ENCODE results near the gene MICALL2.

Gene MICALL2

DNA sequence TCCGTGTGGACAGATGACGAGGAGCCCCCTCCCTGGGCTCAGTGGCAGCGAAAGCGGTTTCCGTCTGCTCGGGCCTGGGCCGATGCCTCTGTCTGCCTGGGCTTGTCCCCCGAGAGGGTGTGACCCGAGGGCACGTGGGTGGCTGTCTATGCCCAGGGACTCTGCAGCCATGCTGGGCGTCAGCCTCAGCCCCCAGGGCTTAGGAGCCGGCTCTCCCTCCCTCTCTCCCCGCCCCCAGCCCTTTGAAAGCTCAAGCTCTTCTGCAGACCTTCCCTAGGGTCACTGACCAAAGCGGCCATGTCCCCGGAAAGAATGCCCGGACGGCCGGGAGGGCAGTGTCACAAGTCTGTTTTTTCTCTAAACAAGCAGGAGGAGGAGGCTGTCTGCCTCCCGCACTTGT is 7.1 kb downstream of the MICALL2 start:
- Histone ChIP-seq H3K27me3 (replicated peaks) (no peaks in the 10 kb centered on the region), H3K4me3 (ENCODE audit: low read depth, low read length) (no peak overlapping the region), H3K27ac (no peak overlapping the region), H3K36me3 (replicated peaks) (peaks cover 12% of the 10 kb centered on the region)
- TF ChIP-seq, protein P1, sequence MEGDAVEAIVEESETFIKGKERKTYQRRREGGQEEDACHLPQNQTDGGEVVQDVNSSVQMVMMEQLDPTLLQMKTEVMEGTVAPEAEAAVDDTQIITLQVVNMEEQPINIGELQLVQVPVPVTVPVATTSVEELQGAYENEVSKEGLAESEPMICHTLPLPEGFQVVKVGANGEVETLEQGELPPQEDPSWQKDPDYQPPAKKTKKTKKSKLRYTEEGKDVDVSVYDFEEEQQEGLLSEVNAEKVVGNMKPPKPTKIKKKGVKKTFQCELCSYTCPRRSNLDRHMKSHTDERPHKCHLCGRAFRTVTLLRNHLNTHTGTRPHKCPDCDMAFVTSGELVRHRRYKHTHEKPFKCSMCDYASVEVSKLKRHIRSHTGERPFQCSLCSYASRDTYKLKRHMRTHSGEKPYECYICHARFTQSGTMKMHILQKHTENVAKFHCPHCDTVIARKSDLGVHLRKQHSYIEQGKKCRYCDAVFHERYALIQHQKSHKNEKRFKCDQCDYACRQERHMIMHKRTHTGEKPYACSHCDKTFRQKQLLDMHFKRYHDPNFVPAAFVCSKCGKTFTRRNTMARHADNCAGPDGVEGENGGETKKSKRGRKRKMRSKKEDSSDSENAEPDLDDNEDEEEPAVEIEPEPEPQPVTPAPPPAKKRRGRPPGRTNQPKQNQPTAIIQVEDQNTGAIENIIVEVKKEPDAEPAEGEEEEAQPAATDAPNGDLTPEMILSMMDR (IDR thresholded peaks at IDR 0.05; ENCODE audit: low read depth, low read length, missing control alignments): no peak
- no peak for DNase-seq
- in situ Hi-C loops (cut with HindIII; ENCODE audit: low pct_ligation_motif_present, low sequenced_read_pairs): no loop called here

DNA sequence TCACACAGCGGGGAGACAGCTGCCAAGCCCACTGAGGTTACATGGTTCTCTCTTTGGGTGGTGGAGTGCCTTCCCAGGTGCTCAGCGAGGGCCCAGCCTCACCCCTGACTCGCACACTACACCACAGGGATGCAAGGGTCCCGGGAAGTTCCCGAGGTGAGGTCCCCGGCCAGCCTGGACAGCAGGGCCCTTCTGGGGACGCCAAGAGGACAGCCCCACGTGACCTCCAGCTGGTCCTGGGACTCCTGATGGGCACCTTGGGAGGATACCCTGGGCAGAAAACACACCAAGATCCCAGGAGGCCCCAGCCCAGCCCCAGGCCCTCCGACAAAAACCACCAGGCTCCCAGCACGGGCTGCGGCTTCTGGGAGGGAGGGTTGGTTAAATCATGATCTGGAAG is 8.3 kb downstream of the MICALL2 start:
- Histone ChIP-seq H3K4me3 (ENCODE audit: low read depth, low read length) (no peak overlapping the region), H3K27ac (no peak overlapping the region), H3K27me3 (replicated peaks) (no peaks in the 10 kb centered on the region), H3K36me3 (replicated peaks) (peaks cover 12% of the 10 kb centered on the region)
- in situ Hi-C loops (cut with HindIII; ENCODE audit: low pct_ligation_motif_present, low sequenced_read_pairs): no loop called here
- DNase-seq: no peak
- TF ChIP-seq, protein P1 (IDR thresholded peaks at IDR 0.05; ENCODE audit: low read depth, low read length, missing control alignments): no peak

DNA sequence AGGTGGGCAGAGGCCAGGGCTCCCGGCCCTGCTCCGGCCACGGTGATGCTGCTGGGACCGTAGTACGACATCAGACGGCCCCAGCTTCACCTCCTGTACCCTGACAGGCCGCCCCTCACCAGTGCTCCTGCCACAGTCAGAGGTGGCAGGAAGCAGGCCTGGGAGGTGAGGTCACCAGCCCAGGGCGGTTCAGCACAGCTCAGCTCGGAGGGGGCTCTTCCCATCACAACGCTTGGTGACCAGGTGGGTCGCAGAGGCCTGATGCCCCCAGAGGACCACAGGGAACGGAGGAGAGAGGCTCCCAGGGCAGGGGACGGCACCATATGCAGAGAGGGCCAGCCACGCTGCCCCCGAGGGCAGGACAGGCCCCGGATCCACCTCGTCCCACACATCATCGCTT is 8.8 kb downstream of the MICALL2 start:
- Histone ChIP-seq H3K27me3 (replicated peaks) (no peaks in the 10 kb centered on the region), H3K4me3 (ENCODE audit: low read depth, low read length) (no peak overlapping the region), H3K27ac (no peak overlapping the region), H3K36me3 (replicated peaks) (peaks cover 12% of the 10 kb centered on the region)
- in situ Hi-C loops (cut with HindIII; ENCODE audit: low pct_ligation_motif_present, low sequenced_read_pairs): no loop called here
- no peak for DNase-seq
- TF ChIP-seq, protein P1 (IDR thresholded peaks at IDR 0.05; ENCODE audit: low read depth, low read length, missing control alignments): no peak

DNA sequence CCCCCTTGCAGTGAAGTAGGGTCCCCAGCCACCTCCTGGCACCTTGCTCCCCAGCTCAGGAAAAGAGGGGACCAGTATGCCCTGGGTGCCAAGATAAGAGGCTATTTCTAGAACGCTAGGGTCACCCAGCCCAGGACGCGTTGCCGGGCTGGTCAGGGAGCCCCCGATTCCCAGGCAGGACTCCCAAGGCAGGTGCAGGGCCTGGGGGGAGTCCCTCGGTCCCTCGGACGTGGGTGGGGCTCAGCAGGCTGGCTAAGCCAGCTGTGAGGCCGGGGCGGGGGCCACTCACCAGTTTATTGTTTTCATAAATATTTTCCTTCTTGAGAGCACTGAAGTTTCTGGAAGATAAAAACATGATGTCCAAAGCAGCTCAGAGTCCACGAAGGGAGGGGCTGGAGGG is 9.3 kb downstream of the MICALL2 start:
- no peak overlapping the region for H3K27ac ChIP-seq
- TF ChIP-seq, protein P1 (IDR thresholded peaks at IDR 0.05; ENCODE audit: low read depth, low read length, missing control alignments): no peak
- in situ Hi-C loops (cut with HindIII; ENCODE audit: low pct_ligation_motif_present, low sequenced_read_pairs): no loop called here
- H3K27me3 ChIP-seq (replicated peaks): no peaks in the 10 kb centered on the region
- no peak for DNase-seq
- peaks cover 12% of the 10 kb centered on the region for H3K36me3 ChIP-seq (replicated peaks)
- H3K4me3 ChIP-seq (ENCODE audit: low read depth, low read length): no peak overlapping the region

DNA sequence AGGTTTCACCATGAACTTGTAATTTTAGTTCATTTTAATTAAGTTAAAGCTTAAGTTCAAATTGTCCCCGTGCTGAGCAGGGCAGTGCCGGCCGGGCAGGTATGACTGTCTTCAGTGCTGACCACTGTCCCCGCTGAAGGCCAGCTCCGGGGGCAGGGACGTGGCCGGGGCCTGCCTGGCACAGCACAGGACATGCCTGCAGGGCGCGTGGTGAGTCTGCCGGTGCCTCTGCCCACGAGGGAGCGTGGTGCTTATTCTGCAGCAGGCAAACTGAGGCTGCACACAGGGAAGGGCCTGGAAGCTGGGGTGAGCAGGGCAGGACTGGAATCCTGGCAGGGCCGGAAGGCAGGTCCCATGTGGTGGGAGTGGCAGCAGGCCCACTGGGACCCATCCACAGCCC is 9.8 kb downstream of the MICALL2 start:
- TF ChIP-seq, protein P1 (IDR thresholded peaks at IDR 0.05; ENCODE audit: low read depth, low read length, missing control alignments): no peak
- H3K27ac ChIP-seq: no peak overlapping the region
- no peak for DNase-seq
- in situ Hi-C loops (cut with HindIII; ENCODE audit: low pct_ligation_motif_present, low sequenced_read_pairs): no loop called here
- H3K36me3 ChIP-seq (replicated peaks): peaks cover 12% of the 10 kb centered on the region
- H3K27me3 ChIP-seq (replicated peaks): no peaks in the 10 kb centered on the region
- no peak overlapping the region for H3K4me3 ChIP-seq (ENCODE audit: low read depth, low read length)

DNA sequence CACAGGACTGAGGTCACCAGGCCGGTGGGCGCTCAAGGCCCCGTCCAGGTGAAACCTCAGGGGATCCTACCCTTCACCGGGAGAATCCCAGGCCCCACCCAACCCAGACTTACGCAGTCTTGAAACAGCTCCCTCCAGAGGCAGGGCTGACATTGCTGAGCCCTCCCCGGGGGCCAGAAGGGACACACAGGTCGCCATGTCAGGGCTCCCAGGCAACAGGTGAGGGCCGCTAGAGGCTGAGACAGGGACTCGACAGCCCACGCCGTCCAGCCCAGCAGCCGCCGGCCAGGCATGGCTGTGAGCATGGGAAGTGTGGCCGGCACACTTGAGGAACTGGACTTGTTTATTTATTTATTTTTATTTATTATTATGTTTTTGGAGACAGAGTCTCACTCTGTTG is 10.3 kb downstream of the MICALL2 start:
- in situ Hi-C loops (cut with HindIII; ENCODE audit: low pct_ligation_motif_present, low sequenced_read_pairs): no loop called here
- H3K27ac ChIP-seq: no peak overlapping the region
- peaks cover 14% of the 10 kb centered on the region for H3K36me3 ChIP-seq (replicated peaks)
- no peak overlapping the region for H3K4me3 ChIP-seq (ENCODE audit: low read depth, low read length)
- no peaks in the 10 kb centered on the region for H3K27me3 ChIP-seq (replicated peaks)
- DNase-seq: no peak
- TF ChIP-seq, protein P1 (IDR thresholded peaks at IDR 0.05; ENCODE audit: low read depth, low read length, missing control alignments): no peak

Measured in brain microvascular endothelial cell (primary cell).